BJ (cell line): ENCODE results near the gene UGT1A1. TPM values are rescaled to one million over a fixed set of nuclear protein-coding genes. Genes with fewer than 3 reads are reported as not detected.

ENCODE experiments used
- CTCF ChIA-PET: fragments of 350-600 bp; formaldehyde crosslinking; extraction: SDS; loops from one replicate; lab custom pipeline; 2021; ENCODE audit warnings: antibody characterized with exemption, inconsistent platforms; lab: Yijun Ruan, JAX
- POLR2A ChIA-PET: fragments of 300-600 bp; sonication (Branson Sonifier 250); formaldehyde crosslinking; extraction: SDS; loops from one replicate; lab custom pipeline; 2021; ENCODE audit warnings: antibody characterized with exemption; lab: Charles Lee
- DNase-seq: peaks from one replicate; pipeline ENCODE4 v3.0.0-alpha.2; 2011; ENCODE audit warnings: low read depth
- H3K27me3 ChIP-seq: 2 replicates; pipeline ENCODE4 v1.6.0; 2011; ENCODE audit warnings: low read length; ENCODE audit not compliant: control insufficient read depth, insufficient read depth
- H3K36me3 ChIP-seq: 2 replicates; pipeline ENCODE4 v1.5.1; 2011; ENCODE audit warnings: low read length; ENCODE audit not compliant: control insufficient read depth, insufficient read depth
- H3K4me3 ChIP-seq: 2 replicates; pipeline ENCODE4 v1.5.1; 2011; ENCODE audit warnings: low read depth, mild to moderate bottlenecking, control low read depth, low read length
- CTCF ChIP-seq: IDR thresholded peaks from 2 replicates; pipeline ENCODE4 v1.5.1; 2011; ENCODE audit warnings: low read depth, mild to moderate bottlenecking, control low read depth, inconsistent platforms, low read length, moderate library complexity; ENCODE audit not compliant: insufficient read depth
- polyA plus RNA-seq: library from polyadenylated mRNA; depleted of rRNA; stranded (reverse); fragments of >200 nt; gene quantifications from 2 replicates; pipeline ENCODE4 v1.2.3, GENCODE V29; 2011

The UGT1A1 gene
- polyA plus RNA-seq, 1 experiment = not detected

GRCh38 chr2:233807966-233808935, 48.2 kb downstream of the UGT1A1 start:
- POLR2A ChIA-PET = no interaction called here
- DNase-seq = no peak
- no peak for TF ChIP-seq CTCF
- Histone ChIP-seq H3K4me3 (no peak overlapping the region), H3K27me3 (peaks cover 4% of the 10 kb centered on the region; the same call in 1 of the 2 replicates), H3K36me3 (no peaks in the 10 kb centered on the region)
- CTCF ChIA-PET = interaction anchor here (1.3 kb wide), 1 partner anchor 31 kb away, joined by 3 read pairs; no protein-coding TSS in a partner anchor

GRCh38 chr2:233810385-233810784, 50.3 kb downstream of the UGT1A1 start:
- POLR2A ChIA-PET = no interaction called here

GRCh38 chr2:233811087-233811486, 51.0 kb downstream of the UGT1A1 start:
- CTCF ChIA-PET = no interaction called here

More at GRCh38 chr2:233810385-233810784, 50.3 kb downstream of the UGT1A1 start:
- Histone ChIP-seq H3K36me3 (no peaks in the 10 kb centered on the region), H3K4me3 (no peak overlapping the region), H3K27me3 (peaks cover 4% of the 10 kb centered on the region; the same call in 1 of the 2 replicates)
- DNase-seq = no peak
- no peak for TF ChIP-seq CTCF
- CTCF ChIA-PET = no interaction called here

GRCh38 chr2:233811732-233812131, 51.7 kb downstream of the UGT1A1 start:
- TF ChIP-seq CTCF = no peak
- H3K4me3 ChIP-seq = no peak overlapping the region

More at GRCh38 chr2:233811087-233811486, 51.0 kb downstream of the UGT1A1 start:
- DNase-seq = no peak
- Histone ChIP-seq H3K27me3 (peaks cover 4% of the 10 kb centered on the region; the same call in 1 of the 2 replicates), H3K36me3 (no peaks in the 10 kb centered on the region), H3K4me3 (no peak overlapping the region)
- TF ChIP-seq CTCF = no peak
- POLR2A ChIA-PET = no interaction called here

GRCh38 chr2:233813236-233814055, 53.4 kb downstream of the UGT1A1 start:
- CTCF ChIA-PET = no interaction called here
- POLR2A ChIA-PET = no interaction called here

More at GRCh38 chr2:233811732-233812131, 51.7 kb downstream of the UGT1A1 start:
- Histone ChIP-seq H3K36me3 (no peaks in the 10 kb centered on the region), H3K27me3 (peaks cover 4% of the 10 kb centered on the region; the same call in 1 of the 2 replicates)
- ChIA-PET POLR2A (no interaction called here), CTCF (no interaction called here)
- no peak for DNase-seq

More at GRCh38 chr2:233813236-233814055, 53.4 kb downstream of the UGT1A1 start:
- no peak for DNase-seq
- Histone ChIP-seq H3K4me3 (no peak overlapping the region), H3K36me3 (no peaks in the 10 kb centered on the region), H3K27me3 (peaks cover 3% of the 10 kb centered on the region; the same call in 1 of the 2 replicates)
- no peak for TF ChIP-seq CTCF
